GM13977 (cell line): ENCODE data around the gene SALL1.

Experiments
- DNase-seq: peaks from one replicate; pipeline ENCODE4 v3.0.0; 2012; ENCODE audit warnings: low spot score
- CTCF ChIP-seq: IDR thresholded peaks from 2 replicates; pipeline ENCODE4 v1.5.1; 2012; ENCODE audit warnings: mild to moderate bottlenecking, control low read depth; ENCODE audit not compliant: insufficient read depth; ENCODE audit errors: extremely low read depth, missing control alignments
- in situ Hi-C: fragments of 300-500 bp; cut with MboI; formaldehyde crosslinking; loops from one replicate; pipeline ENCODE4 v1.12.0; 2022; ENCODE audit warnings: low sequenced_read_pairs, low pct_unique_long_range_greater_than_20kb, mixed read lengths, inconsistent platforms; ENCODE audit not compliant: unreplicated experiment

The SALL1 gene

GRCh38 chr16:51109173-51109572 is 41.9 kb downstream of the SALL1 start:
- no peak for DNase-seq
- in situ Hi-C loops = no loop called here
- TF ChIP-seq CTCF = no peak

- no peak for TF ChIP-seq CTCF
- in situ Hi-C loops = no loop called here
Observed at GRCh38 chr16:51107742-51108141, 43.3 kb downstream of the SALL1 start.

GRCh38 chr16:51106535-51106934 is 44.5 kb downstream of the SALL1 start:
- no peak for DNase-seq
- no peak for TF ChIP-seq CTCF
- in situ Hi-C loops = no loop called here

More at GRCh38 chr16:51107742-51108141, 43.3 kb downstream of the SALL1 start:
- no peak for DNase-seq

- in situ Hi-C loops = no loop called here
- no peak for DNase-seq
- TF ChIP-seq CTCF = no peak
Observed at GRCh38 chr16:51103590-51103989, 47.5 kb downstream of the SALL1 start.

GRCh38 chr16:51097729-51098128 is 53.3 kb downstream of the SALL1 start:
- no peak for TF ChIP-seq CTCF
- in situ Hi-C loops = no loop called here

GRCh38 chr16:51095890-51096626 is 55.0 kb downstream of the SALL1 start:
- TF ChIP-seq CTCF = no peak
- in situ Hi-C loops = no loop called here

More at GRCh38 chr16:51097729-51098128, 53.3 kb downstream of the SALL1 start:
- no peak for DNase-seq

More at GRCh38 chr16:51095890-51096626, 55.0 kb downstream of the SALL1 start:
- no peak for DNase-seq
